Nephron (organoid): ENCODE data around the gene TRPM6.

Experiments
- H3K27ac Mint-ChIP-seq, 3 experiments: 2 replicates each; pipeline ENCODE4 v1.8.0; 2020; ENCODE audit warnings: mixed read lengths in 3 of 3, mild to moderate bottlenecking in 2 of 3, moderate library complexity in 1 of 3
- H3K27me3 Mint-ChIP-seq: 2 replicates; pipeline ENCODE4 v1.8.0; 2021; ENCODE audit warnings: low read depth, mild to moderate bottlenecking, moderate library complexity, mixed read lengths
- H3K36me3 Mint-ChIP-seq: 2 replicates; pipeline ENCODE4 v1.8.0; 2020; ENCODE audit warnings: low read depth, mixed read lengths
- H3K4me1 Mint-ChIP-seq: 2 replicates; pipeline ENCODE4 v1.8.0; 2020; ENCODE audit warnings: mixed read lengths
- H3K4me3 Mint-ChIP-seq, 3 experiments: 2 replicates each; pipeline ENCODE4 v1.8.0; 2020; ENCODE audit warnings: mild to moderate bottlenecking in 3 of 3, mixed read lengths in 3 of 3, moderate library complexity in 2 of 3
- H3K9me3 Mint-ChIP-seq: 2 replicates; pipeline ENCODE4 v1.8.0; 2020; ENCODE audit warnings: mixed read lengths
- CTCF ChIP-seq, 3 experiments: fragments of 200-600 bp; sonication (generic); IDR thresholded peaks; one replicate each; pipeline ENCODE4 v1.5.0; 2021; ENCODE audit warnings: antibody characterized with exemption in 3 of 3; ENCODE audit not compliant: unreplicated experiment in 3 of 3

The TRPM6 gene

DNA sequence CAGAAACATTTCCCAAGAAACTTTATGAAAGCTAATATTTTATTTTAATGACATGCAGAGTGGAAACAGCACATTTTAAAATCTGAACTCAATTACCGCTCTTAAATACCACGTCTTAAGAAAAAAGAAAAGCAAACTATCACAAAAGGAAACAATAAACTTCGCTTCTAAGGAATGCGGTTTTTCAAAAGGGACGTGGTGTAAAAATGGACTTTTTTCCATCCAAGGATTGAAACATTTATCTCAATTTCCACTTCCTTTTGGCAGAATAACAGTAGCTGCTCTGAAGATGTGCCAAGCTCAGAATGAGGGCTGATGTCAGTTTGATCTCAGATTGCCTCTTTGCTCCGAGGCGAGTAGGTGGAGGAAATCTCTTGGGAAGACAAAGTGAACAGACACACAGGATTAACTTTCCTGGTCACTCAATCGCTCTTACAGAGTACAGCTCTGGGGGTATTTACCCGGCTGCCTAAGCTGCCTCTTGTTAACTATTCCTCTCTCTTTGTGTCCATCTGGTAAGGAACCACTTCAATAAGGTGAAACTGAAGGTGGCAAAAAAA, 158.5 kb downstream of the TRPM6 start:
- no peaks in the 10 kb centered on the region for H3K4me1 Mint-ChIP-seq
- no peak for TF ChIP-seq CTCF (IDR thresholded peaks at IDR 0.05; ENCODE audit: unreplicated experiment in 3 of 3)
- H3K9me3 Mint-ChIP-seq: no peaks in the 10 kb centered on the region
- no peaks in the 10 kb centered on the region for H3K27me3 Mint-ChIP-seq
- no peaks in the 10 kb centered on the region for H3K36me3 Mint-ChIP-seq
- no peak overlapping the region for H3K4me3 Mint-ChIP-seq
- H3K27ac Mint-ChIP-seq: peak overlapping the region in 1 of 3 experiments; percentile 26

DNA sequence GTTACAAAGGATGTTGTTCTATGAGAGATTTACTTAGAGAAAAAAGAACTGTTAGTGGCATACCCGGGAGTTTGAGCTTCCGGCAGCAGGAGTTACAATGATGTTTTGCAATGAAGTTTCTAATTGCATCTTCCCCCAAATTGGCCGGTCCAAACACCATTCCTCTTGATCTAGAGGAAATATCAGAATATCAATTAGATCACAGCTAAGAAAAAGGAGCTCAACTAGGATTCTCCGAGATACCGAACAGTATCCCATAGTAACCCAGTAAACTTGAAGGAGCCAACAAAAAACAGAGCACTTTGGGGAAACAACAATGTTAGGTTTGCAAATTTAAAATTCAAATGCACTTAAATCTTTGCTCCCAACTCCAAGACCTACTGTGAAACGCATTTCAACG, 159.5 kb downstream of the TRPM6 start:
- Mint-ChIP-seq H3K36me3 (no peaks in the 10 kb centered on the region), H3K27ac (no peak overlapping the region), H3K27me3 (no peaks in the 10 kb centered on the region), H3K4me1 (no peaks in the 10 kb centered on the region), H3K4me3 (no peak overlapping the region), H3K9me3 (no peaks in the 10 kb centered on the region)
- no peak for TF ChIP-seq CTCF (IDR thresholded peaks at IDR 0.05; ENCODE audit: unreplicated experiment in 3 of 3)

DNA sequence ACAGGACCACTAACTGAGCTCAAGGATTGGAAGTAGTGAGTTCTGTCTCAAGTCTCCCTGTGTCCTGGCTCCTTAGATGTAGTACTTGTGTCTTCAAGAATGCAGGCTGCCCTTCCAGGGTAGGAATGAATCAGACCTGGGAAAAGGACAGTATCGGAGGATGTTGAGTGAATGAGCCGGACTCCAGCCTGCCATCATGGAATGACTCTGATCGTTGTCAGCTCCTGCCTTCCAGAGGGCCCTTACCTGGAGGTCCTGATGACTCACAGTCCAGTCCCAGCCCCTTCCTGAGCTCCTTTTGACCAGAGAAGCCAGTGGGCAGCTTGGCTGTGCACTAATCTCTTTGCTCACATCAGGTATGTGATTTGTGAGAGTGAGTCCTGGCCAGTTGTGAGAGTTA, 161.1 kb downstream of the TRPM6 start:
- H3K9me3 Mint-ChIP-seq: no peaks in the 10 kb centered on the region
- H3K4me3 Mint-ChIP-seq: no peak overlapping the region
- H3K4me1 Mint-ChIP-seq: no peaks in the 10 kb centered on the region
- H3K27ac Mint-ChIP-seq: no peak overlapping the region
- H3K27me3 Mint-ChIP-seq: no peaks in the 10 kb centered on the region
- H3K36me3 Mint-ChIP-seq: no peaks in the 10 kb centered on the region
- no peak for TF ChIP-seq CTCF (IDR thresholded peaks at IDR 0.05; ENCODE audit: unreplicated experiment in 3 of 3)

DNA sequence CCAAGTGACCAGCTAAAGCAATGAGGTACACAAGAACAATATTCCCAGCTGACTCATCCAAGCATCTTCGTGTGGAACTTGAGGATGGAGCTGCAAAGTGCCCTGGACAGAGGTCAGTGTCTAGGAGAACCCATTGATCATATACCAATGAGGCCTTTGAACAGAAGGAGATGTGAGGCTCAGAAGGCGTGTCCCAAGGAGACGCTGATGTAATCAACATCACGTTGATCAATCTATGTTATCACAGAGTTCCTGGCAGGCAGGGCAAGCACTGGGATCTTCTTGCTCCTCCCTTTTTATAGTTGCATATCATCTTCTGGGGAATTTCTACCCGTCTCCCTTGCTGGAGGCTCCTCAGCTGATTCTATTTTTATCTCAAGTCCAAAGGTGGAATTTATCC, 163.4 kb downstream of the TRPM6 start:
- H3K4me1 Mint-ChIP-seq: no peaks in the 10 kb centered on the region
- H3K4me3 Mint-ChIP-seq: no peak overlapping the region
- H3K27ac Mint-ChIP-seq: no peak overlapping the region
- no peaks in the 10 kb centered on the region for H3K27me3 Mint-ChIP-seq
- no peak for TF ChIP-seq CTCF (IDR thresholded peaks at IDR 0.05; ENCODE audit: unreplicated experiment in 3 of 3)
- no peaks in the 10 kb centered on the region for H3K9me3 Mint-ChIP-seq
- no peaks in the 10 kb centered on the region for H3K36me3 Mint-ChIP-seq

DNA sequence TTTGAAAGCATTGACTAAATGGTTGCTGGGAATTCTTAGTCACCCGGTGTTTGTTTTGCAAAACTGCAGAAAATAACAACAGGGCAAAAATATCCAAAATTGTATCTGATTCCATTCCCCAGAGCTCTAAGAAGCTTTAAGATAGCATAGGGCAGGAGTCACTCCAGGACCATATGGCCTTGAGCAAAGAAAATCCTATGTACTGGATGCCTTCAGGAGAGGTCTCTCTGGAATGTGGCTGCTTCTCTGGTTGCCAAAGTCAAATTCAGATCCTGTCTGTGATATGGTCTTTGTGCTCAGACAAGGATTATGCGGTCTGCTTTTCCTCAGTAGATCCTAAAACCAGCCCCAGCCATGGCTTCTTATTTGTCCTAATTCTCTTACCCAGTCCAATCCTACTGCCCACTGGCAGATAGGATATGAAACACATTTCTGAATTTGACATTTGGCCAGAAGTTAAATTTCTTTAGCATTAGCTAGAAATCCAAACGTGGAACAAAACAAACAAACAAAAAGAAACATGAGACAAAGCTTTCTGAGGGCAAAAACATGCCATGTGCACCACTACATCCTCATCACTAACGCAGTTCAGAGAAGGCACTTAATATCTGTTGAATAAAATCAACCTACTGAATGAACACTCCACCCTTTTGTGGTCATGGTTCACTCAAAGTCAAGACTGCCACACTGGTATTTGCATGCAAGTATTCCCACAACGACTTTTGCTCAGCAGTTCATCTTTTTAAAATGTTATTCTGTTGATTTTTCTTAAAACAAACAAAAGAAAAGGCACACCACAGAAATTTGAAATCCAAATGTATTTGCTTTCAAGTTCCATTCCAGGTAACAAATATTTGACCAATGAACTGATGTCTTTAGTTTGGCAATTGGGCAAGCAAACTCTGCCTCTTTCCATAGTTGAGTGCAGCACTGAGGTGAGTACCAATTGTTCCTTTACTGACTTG, 165.7 kb downstream of the TRPM6 start:
- no peak for TF ChIP-seq CTCF (IDR thresholded peaks at IDR 0.05; ENCODE audit: unreplicated experiment in 3 of 3)
- no peaks in the 10 kb centered on the region for H3K36me3 Mint-ChIP-seq
- no peaks in the 10 kb centered on the region for H3K9me3 Mint-ChIP-seq
- no peak overlapping the region for H3K4me3 Mint-ChIP-seq
- H3K4me1 Mint-ChIP-seq: no peaks in the 10 kb centered on the region
- H3K27ac Mint-ChIP-seq: no peak overlapping the region
- H3K27me3 Mint-ChIP-seq: no peaks in the 10 kb centered on the region
